Astrocyte (in vitro differentiated cells and primary cell): ENCODE results near the gene SDHC. TPM values are rescaled to one million over a fixed set of nuclear protein-coding genes. Genes with fewer than 3 reads are reported as not detected.
A peak's percentile ranks its signal among the peaks of the same experiment; 100 is the strongest.

Experiments
- DNase-seq: peaks from one replicate; pipeline ENCODE4 v3.0.0-alpha.2; 2010; ENCODE audit warnings: low read depth
- FAIRE-seq: peaks from 2 replicates; lab custom pipeline; 2011; peaks lifted over from hg19 to GRCh38; lab: Jason Lieb, UNC
- H2AFZ ChIP-seq: 2 replicates; pipeline ENCODE4 v1.6.0; 2012; ENCODE audit warnings: low read depth, low read length, inconsistent platforms
- H3K27ac ChIP-seq: 2 replicates; pipeline ENCODE4 v1.5.1; 2011; ENCODE audit warnings: low read depth, low read length, inconsistent platforms
- H3K27me3 ChIP-seq: 2 replicates; pipeline ENCODE4 v1.6.0; 2011; ENCODE audit warnings: low read length, inconsistent platforms; ENCODE audit not compliant: insufficient read depth
- H3K36me3 ChIP-seq: 2 replicates; pipeline ENCODE4 v1.5.1; 2011; ENCODE audit warnings: low read length, inconsistent platforms; ENCODE audit not compliant: insufficient read depth
- H3K4me1 ChIP-seq: 2 replicates; pipeline ENCODE4 v1.5.1; 2011; ENCODE audit warnings: low read length, inconsistent platforms; ENCODE audit not compliant: insufficient read depth
- H3K4me2 ChIP-seq: 2 replicates; pipeline ENCODE4 v1.6.0; 2012; ENCODE audit warnings: low read length, inconsistent platforms
- H3K4me3 ChIP-seq: 2 replicates; pipeline ENCODE4 v1.5.1; 2011; ENCODE audit warnings: low read depth, mild to moderate bottlenecking, low read length, inconsistent platforms; ENCODE audit not compliant: insufficient read depth
- H3K79me2 ChIP-seq: 2 replicates; pipeline ENCODE4 v1.6.0; 2012; ENCODE audit warnings: mild to moderate bottlenecking, low read length, inconsistent platforms; ENCODE audit not compliant: insufficient read depth
- H3K9ac ChIP-seq: 2 replicates; pipeline ENCODE4 v1.6.0; 2012; ENCODE audit warnings: mild to moderate bottlenecking, low read length, inconsistent platforms
- H3K9me3 ChIP-seq: 2 replicates; pipeline ENCODE4 v1.5.1; 2012; ENCODE audit warnings: low read depth, mild to moderate bottlenecking, low read length, inconsistent platforms; ENCODE audit not compliant: insufficient read depth
- H4K20me1 ChIP-seq: 2 replicates; pipeline ENCODE4 v1.6.0; 2012; ENCODE audit warnings: low read length, inconsistent platforms; ENCODE audit not compliant: insufficient read depth
- H3K27ac Mint-ChIP-seq: one replicate; pipeline ENCODE4 v1.8.0; 2021; ENCODE audit warnings: mild to moderate bottlenecking, mixed read lengths; ENCODE audit not compliant: unreplicated experiment
- H3K27me3 Mint-ChIP-seq: one replicate; pipeline ENCODE4 v1.8.0; 2021; ENCODE audit warnings: low read depth, mixed read lengths; ENCODE audit not compliant: unreplicated experiment
- H3K36me3 Mint-ChIP-seq: one replicate; pipeline ENCODE4 v1.8.0; 2021; ENCODE audit warnings: low read depth, mixed read lengths; ENCODE audit not compliant: unreplicated experiment
- H3K4me1 Mint-ChIP-seq: one replicate; pipeline ENCODE4 v1.8.0; 2021; ENCODE audit warnings: low read depth, mixed read lengths; ENCODE audit not compliant: unreplicated experiment
- H3K4me3 Mint-ChIP-seq: one replicate; pipeline ENCODE4 v1.8.0; 2021; ENCODE audit warnings: mild to moderate bottlenecking, moderate library complexity, mixed read lengths; ENCODE audit not compliant: unreplicated experiment
- H3K9me3 Mint-ChIP-seq: one replicate; pipeline ENCODE4 v1.8.0; 2021; ENCODE audit warnings: mild to moderate bottlenecking, mixed read lengths; ENCODE audit not compliant: unreplicated experiment
- EZH2 ChIP-seq: IDR thresholded peaks from 2 replicates; pipeline ENCODE4 v1.6.1; 2012; ENCODE audit warnings: mild to moderate bottlenecking, low read length, inconsistent platforms; ENCODE audit not compliant: insufficient read depth
- total RNA-seq: library from RNA; stranded (reverse); gene quantifications from 2 replicates; pipeline ENCODE4 v1.2.1, GENCODE V29; 2021
- TF ChIP-seq, protein P1 (sequence below): IDR thresholded peaks from 2 replicates; pipeline ENCODE4 v1.5.1; 2011; ENCODE audit warnings: low read depth, mild to moderate bottlenecking, inconsistent platforms, low read length, moderate library complexity; ENCODE audit not compliant: insufficient read depth

SDHC gene
- total RNA-seq, 1 donor from 2014 or later, result 181 TPM

DNA sequence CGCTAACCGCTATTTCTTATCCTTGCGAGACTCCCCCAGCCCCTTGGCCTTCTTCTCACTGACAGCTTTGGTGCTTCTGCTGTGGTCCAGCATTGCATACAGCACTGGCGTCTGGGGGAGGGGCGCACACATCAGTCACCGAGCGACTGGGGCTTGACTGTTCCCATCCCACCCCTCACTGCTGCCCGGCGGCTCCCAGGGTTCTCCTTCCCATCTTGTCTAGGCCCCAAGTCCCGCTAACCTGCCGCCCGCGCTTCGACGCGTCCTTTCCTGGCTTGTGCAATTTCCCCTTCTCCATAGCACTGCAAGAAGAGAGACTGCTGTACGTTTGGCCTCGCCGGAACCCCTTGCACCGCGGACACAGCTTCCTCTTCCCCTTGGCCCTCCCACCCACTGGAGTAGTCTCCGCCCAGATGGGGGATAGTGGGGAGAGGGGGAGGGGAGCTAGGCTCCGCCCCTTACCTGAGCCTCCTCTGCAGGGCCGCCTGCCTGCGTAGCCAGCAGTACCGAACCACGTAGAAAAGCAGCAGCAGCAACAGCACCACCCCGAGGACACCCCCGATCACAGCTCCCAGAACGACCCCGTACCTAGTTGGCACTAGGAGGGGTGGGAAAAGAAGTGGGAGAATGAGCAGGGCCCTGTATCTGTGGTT is 8.2 kb upstream of the SDHC start:
- H3K79me2 ChIP-seq, result no peaks in the 10 kb centered on the region
- Mint-ChIP-seq H3K36me3 (no peaks in the 10 kb centered on the region), H3K4me3 (peak overlapping the region; percentile 87), H3K4me1 (peaks cover 24% of the 10 kb centered on the region), H3K27me3 (no peaks in the 10 kb centered on the region), H3K27ac (no peak overlapping the region), H3K9me3 (no peaks in the 10 kb centered on the region)
- H4K20me1 ChIP-seq, result no peaks in the 10 kb centered on the region
- peak overlapping the region; percentile 89 for H3K4me2 ChIP-seq
- H3K9me3 ChIP-seq, result no peaks in the 10 kb centered on the region
- no peaks in the 10 kb centered on the region for H3K27me3 ChIP-seq
- H3K4me3 ChIP-seq, result peak overlapping the region; percentile 65
- H3K36me3 ChIP-seq, result no peaks in the 10 kb centered on the region
- peak overlapping the region; percentile 76 for H3K9ac ChIP-seq
- H3K4me1 ChIP-seq, result peaks cover 4% of the 10 kb centered on the region
- FAIRE-seq, result no peak
- H2AFZ ChIP-seq, result peak overlapping the region; percentile 94
- DNase-seq, result peak; percentile 29
- TF ChIP-seq EZH2, result no peak
- TF ChIP-seq, protein P1, sequence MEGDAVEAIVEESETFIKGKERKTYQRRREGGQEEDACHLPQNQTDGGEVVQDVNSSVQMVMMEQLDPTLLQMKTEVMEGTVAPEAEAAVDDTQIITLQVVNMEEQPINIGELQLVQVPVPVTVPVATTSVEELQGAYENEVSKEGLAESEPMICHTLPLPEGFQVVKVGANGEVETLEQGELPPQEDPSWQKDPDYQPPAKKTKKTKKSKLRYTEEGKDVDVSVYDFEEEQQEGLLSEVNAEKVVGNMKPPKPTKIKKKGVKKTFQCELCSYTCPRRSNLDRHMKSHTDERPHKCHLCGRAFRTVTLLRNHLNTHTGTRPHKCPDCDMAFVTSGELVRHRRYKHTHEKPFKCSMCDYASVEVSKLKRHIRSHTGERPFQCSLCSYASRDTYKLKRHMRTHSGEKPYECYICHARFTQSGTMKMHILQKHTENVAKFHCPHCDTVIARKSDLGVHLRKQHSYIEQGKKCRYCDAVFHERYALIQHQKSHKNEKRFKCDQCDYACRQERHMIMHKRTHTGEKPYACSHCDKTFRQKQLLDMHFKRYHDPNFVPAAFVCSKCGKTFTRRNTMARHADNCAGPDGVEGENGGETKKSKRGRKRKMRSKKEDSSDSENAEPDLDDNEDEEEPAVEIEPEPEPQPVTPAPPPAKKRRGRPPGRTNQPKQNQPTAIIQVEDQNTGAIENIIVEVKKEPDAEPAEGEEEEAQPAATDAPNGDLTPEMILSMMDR, result no peak
- H3K27ac ChIP-seq, result no peak overlapping the region

DNA sequence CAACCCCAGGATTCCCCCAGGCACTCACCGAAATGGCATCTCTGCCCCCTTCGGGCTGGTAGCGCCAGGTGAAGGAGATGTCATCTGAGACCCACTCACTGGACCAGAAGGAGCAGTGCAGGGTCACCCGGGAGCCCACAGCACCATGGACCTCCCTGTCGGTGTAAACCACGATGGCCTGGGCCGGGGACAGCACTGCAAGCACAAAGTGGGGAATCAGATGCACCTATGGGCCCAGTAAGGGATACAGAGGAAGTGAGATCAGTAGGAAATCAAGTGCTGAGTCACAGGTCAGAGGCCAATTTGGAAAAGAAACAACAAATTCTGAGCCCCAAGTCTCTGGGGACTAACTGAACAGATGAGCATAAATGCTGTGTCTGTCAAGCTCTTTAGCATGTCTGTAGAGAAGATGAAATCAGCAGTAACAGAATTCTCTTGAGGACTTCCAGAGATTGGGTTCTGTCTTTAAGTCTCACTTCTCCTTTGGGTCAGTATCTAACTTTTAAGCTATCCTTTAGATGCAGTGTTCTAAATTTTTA is 6.9 kb upstream of the SDHC start:
- Histone ChIP-seq H3K79me2 (no peaks in the 10 kb centered on the region), H3K36me3 (no peaks in the 10 kb centered on the region), H3K27ac (no peak overlapping the region), H3K4me2 (peak overlapping the region; percentile 28), H4K20me1 (no peaks in the 10 kb centered on the region), H3K4me3 (no peak overlapping the region), H3K4me1 (peaks cover 4% of the 10 kb centered on the region), H2AFZ (peak overlapping the region; percentile 8), H3K9me3 (no peaks in the 10 kb centered on the region), H3K9ac (no peak overlapping the region), H3K27me3 (no peaks in the 10 kb centered on the region)
- Mint-ChIP-seq H3K9me3 (no peaks in the 10 kb centered on the region), H3K27me3 (no peaks in the 10 kb centered on the region), H3K4me1 (peaks cover 24% of the 10 kb centered on the region), H3K27ac (no peak overlapping the region), H3K36me3 (no peaks in the 10 kb centered on the region), H3K4me3 (no peak overlapping the region)
- TF ChIP-seq EZH2, result no peak
- TF ChIP-seq, protein P1, result no peak
- FAIRE-seq, result no peak
- DNase-seq, result no peak
